AML-193 (cell line): ENCODE results near the gene AXL.
"Not testable (repeated sequence)": the region's sequence is repeated elsewhere in the genome, so short reads cannot be mapped to it uniquely, and the experiment has no call there.

Source experiments
- DNase-seq, 2 experiments: peaks; one replicate each; lab custom pipeline; 2025; lab: John Stamatoyannopoulos, UW

Gene AXL

DNA sequence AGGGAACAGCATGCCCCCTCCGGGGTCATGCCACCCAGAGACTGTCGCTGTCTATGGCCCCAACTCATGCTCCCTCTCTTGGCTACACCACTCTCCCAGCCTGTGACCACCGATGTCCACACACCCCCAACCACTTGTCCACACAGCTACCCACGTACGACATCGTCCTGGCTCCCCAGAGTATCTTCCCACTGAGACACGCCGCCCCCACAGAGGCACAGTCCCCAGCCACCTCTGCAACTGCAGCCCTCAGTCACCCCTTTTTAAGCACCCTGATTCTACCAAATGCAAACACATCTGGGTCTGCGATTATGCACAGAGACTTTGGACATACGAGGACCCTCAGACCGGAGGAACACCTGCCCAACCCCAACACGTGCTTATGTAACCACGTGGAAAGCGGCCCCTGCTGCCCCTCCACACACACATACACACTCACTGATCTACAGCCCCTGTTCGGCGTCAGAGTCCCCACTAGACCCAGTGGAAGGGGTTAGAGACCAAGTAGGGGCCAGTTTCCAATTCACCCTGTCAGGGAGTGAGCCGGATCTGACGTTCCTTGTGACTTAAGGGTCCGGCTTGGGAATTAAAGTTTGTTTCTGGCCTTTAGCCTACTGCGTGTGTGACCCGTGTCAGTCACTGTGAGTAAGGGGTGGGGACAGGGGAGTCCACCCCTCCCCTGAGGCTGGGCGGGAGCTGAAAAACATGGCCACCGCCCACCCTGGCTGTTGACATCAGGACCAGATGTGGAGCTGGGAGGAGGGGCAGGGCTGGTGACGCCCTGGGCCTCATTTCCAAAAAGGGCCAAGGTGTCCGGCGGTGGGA, 11.9 kb upstream of the AXL start:
- no peak for DNase-seq

GRCh38 chr19:41214161-41214560, 4.9 kb upstream of the AXL start:
- no peak for DNase-seq

- no peak for DNase-seq
These were observed 1.3 kb upstream of the AXL start for GRCh38 chr19:41217741-41218140.

DNA sequence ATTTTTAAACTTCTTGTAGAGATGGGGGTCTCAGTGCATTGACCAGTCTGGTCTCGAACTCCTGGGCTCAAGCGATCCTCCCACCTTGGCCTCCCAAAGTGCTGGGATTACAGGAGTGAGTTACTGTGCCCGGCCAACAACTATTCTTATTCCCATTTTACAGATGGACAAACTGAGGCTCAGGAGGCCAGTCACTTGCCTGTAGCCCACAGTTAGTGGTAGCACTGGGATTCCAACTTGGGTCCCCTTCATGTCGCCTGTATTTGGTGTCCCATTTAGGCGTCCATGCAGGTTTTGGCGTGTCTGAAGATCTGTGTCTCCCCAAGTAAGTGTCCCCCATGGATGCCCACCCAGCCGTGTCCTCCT, 791 bp upstream of the AXL start:
- no peak for DNase-seq

GRCh38 chr19:41219924-41220567, 1.0 kb downstream of the AXL start:
- no peak for DNase-seq

DNA sequence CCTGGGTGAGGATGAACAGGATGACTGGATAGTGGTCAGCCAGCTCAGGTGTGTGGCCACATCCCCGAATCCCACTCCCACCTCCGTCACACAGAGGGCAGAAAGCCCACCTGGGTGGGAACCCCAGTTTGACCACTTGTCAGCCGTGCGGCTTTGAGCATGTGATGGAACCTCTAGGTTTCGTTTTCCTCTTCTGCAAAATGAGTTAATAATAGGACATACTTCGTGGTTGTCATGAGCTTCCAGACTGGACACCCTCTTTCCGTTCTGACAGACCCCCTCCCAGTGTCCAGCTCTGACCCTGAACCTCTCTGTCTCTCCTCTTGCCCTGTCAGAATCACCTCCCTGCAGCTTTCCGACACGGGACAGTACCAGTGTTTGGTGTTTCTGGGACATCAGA, 1.8 kb downstream of the AXL start:
- no peak for DNase-seq

- no peak for DNase-seq
These were observed 2.6 kb downstream of the AXL start for GRCh38 chr19:41221514-41222205.

- DNase-seq = no peak
These were observed 3.2 kb downstream of the AXL start for GRCh38 chr19:41222240-41222639.

DNA sequence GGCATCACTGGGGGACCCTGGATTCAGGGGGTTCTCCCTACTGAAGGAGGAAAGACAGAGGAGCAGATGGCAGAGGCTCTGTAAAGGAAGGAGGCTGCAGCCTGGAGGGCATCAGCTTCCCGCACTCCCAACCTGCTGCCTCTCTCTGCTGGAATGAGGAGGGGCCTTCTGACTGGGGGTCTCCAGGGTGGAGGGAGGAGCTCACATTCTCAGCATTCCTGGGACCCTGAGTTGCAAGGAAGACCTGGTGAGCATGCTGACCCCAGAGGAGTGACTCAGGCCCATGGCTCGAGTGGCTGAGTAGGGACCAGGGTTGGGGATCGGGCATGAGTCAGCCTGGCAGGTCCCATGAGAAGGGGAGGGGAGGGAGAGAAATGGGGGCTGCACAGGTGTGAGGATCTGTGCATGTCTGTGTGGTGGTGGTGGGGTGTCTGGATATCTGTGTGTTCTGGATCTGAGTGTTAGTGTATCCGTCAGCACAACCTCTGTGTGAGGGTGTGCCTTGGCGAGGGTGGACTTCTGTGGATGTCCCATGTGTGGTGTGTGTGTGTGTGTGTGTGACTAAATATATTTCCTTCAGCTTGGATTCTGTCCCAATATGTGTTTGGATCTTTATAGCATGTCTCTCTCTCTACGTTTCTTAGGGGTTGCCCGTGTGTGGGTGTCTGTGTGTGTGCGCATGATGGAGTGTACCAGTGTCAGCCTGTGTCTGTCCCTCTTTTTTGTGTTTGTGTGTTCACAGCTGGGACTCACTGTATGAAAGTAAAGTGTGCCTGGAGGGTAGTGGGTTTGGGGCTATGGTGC, 4.6 kb downstream of the AXL start:
- no peak for DNase-seq

- DNase-seq = no peak
These were observed 5.6 kb downstream of the AXL start for GRCh38 chr19:41224632-41225031.

- no peak for DNase-seq
These were observed 6.4 kb downstream of the AXL start for GRCh38 chr19:41225238-41226052.

DNA sequence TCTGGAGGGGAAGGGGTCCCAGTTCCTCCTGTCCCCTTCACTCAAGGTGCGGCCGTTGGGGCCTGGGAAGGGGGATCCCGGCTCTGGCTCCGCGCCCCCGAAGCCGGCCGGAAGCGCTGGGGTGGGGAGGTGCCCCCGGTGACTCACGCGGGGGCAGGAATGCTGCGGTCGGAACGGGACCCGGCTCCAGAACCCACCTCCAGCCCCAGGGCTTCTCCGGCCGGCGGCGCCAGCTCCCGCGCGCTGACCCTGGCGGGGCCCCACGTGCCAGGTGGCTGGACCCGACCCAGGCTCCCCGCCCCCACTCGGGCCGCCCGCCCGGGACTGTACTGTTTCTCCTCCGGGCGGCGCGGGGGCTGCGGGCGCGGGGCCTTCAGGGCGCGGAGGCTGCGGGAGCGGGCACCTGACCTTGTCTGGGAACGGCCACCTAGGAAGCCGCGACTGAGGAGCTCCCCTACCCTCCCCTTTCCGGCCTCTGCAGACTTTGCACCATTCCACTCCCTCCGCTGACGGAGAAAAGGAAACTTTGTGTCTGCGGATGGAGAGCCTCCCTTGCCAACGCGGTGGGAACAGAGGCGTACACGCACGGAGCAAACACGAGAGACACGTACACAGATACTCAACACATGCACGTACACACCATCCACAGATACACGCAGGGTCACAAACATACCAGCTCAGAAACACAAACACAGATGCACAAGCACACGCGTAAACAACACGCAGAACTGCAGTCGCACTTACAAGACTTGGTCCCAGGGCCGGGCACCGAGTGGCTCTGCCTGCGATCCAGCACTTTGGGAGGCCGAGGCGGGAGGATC, 7.2 kb downstream of the AXL start:
- no peak for DNase-seq

- no peak for DNase-seq
These were observed 7.9 kb downstream of the AXL start for GRCh38 chr19:41226874-41227390.

DNA sequence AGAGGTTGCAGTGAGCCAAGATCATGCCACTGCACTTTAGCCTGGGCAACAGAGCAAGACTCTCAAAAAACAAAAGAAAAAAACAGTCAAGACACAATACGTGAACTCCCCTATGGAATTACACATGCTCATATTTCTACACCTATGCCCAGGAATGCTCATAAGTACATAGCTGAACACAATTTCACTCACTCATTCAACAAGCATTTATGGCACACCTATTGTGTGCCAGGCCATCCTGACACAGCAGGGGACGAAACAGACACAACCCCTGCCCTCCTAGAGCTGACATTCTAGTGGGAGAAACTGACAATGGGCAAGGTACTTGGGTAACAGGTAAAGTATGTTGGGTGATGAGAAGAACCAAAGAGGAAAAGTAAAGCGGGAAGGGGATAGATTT, 9.5 kb downstream of the AXL start:
- DNase-seq = no peak

DNA sequence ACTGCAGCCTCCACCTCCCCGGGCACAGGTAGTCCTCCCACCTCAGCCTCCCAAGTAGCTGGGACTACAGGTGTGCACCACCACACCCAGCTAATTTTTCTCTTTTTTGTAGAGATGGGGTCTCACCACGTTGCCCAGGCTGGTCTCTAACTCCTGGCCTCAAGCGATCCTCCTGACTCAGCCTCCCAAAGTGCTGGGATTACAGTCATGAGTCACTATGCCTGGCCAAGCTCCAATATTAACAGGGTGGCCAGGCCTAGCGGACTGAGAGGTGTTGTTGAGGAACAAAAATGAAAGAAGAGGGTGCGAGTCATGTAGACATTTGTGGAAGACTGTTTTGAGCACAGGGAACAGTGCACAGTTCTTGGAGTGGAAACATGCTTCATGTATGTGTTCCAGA, 10.3 kb downstream of the AXL start:
- not testable (repeated sequence) for DNase-seq

DNA sequence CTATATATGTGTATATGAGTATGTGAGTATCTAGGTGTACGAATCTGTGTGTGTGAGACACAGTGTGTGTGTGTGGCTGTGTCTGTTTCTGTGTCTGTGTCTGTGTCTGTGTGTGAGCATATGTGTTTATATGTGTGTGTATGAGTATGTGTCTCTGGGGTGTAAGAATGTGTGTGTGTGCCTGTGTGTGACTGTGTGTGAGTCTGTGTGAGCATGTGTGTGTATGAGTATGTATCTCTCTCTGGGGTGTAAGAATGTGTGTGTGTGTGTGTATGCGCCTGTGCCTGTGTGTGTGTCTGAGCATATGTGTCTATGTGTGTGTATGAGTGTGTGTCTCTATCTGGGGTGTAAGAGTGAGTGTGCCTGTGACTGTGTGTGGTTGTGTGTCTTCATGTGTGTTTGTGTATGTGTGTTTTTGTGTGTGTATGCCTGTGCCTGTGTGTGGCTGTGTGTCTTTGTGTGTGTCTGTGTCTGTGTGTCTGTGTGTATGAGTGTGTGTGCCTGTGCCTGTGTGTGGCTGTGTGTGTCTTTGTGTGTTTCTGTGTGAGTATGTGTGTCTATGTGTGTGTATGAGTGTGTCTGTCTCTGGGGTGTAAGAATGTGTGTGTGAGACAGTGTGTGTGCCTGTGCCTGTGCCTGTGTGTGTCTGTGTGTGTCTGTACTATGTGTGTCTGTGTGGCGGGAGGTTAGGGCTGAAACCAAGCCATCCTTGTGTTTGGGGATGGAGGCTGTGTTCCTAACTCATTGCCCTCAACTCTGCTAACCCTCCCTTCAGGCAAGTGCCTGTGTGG, 11.2 kb downstream of the AXL start:
- no peak for DNase-seq

DNA sequence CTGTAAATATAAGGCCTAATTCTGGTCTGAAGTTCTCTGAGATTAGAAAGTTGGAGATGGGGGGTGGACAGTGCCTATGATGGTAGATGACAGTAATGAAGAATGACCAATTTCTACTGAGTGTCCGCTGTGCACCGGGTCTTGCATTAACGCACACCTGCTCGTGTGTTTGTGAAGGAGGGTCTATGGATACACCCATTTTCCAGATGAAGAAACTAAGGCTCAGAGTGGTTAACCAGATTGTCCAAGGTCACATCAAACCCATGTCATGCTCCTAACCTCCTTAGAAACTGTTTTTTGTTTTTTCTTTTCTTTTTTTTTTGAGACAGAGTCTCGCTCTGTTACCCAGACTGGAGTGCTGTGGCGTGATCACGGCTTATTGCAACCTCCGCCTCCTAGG, 13.7 kb downstream of the AXL start:
- no peak for DNase-seq

GRCh38 chr19:41233748-41234240, 14.8 kb downstream of the AXL start:
- no peak for DNase-seq

DNA sequence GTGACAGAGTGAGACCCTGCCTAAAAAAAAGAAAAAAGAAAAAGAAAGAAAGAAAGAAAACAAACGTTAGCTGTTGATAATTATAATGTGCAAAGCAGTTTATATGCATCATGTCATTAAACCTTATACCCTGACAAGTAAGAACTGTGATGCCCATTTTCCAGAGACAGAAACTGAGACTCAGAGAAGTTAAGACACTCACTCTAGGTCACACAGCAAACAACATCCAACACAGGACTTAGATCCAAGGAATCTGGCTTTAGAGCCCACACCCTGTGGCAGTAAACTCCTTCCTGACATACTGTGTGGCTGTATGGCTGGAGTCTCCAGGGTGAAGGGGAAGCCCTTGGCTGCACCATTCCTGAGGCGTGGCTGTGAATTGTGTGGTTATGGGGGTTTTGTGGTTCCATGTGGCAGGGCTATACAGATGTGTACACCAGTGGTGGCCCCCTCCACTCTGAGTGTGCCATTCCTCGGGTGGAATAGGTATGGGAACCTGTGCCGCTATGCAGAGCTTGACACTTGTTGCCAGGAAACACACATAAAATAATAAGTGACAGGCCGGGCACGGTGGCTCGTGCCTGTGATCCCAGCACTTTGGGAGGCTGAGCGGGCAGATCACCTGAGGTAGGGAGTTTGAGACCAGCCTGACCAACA, 15.6 kb downstream of the AXL start:
- DNase-seq = no peak
